Natural killer cell (primary cell): ENCODE results near the gene PLD1. TPM values are rescaled to one million over a fixed set of nuclear protein-coding genes. Genes with fewer than 3 reads are reported as not detected.

Source experiments
- ATAC-seq, 3 donors: fragments of 150-1000 bp in 2 of 3; fragments of 200-7000 bp in 1 of 3; cut with Tn5 transposase; 1 replicate in 1 of 3; 2 replicates in 2 of 3; pipeline ENCODE4 v1.10.0; 2021; ENCODE audit warnings: mild to moderate bottlenecking in 2 of 3, moderate library complexity in 2 of 3
- DNase-seq, 2 donors: peaks; one replicate each; pipeline versions ENCODE4 v3.0.0 to v3.0.0-alpha.2; 2013 to 2021; ENCODE audit warnings: mixed read lengths in 1 of 2
- H3K27ac ChIP-seq: one replicate; pipeline ENCODE4 v1.5.1; 2013; ENCODE audit warnings: mild to moderate bottlenecking, low read length
- H3K27me3 ChIP-seq: one replicate; pipeline ENCODE4 v1.6.1; 2013; ENCODE audit warnings: low read length; ENCODE audit not compliant: control insufficient read depth, insufficient read depth
- H3K36me3 ChIP-seq: one replicate; pipeline ENCODE4 v1.6.1; 2013; ENCODE audit warnings: low read length; ENCODE audit not compliant: control insufficient read depth, insufficient read depth
- H3K4me1 ChIP-seq: one replicate; pipeline ENCODE4 v1.6.1; 2013; ENCODE audit warnings: low read length; ENCODE audit not compliant: control insufficient read depth, insufficient read depth
- H3K4me3 ChIP-seq: one replicate; pipeline ENCODE4 v1.5.1; 2013; ENCODE audit warnings: low read length
- H3K9me3 ChIP-seq: one replicate; pipeline ENCODE4 v1.6.1; 2013; ENCODE audit warnings: low read length; ENCODE audit not compliant: control insufficient read depth, insufficient read depth
- H3K27ac Mint-ChIP-seq, 2 donors: one replicate each; pipeline ENCODE4 v1.8.0; 2022; ENCODE audit warnings: mild to moderate bottlenecking in 2 of 2, mixed read lengths in 2 of 2, moderate library complexity in 1 of 2
- H3K27me3 Mint-ChIP-seq, 2 donors: one replicate each; pipeline ENCODE4 v1.8.0; 2022; ENCODE audit warnings: low read depth in 2 of 2, mixed read lengths in 2 of 2
- H3K36me3 Mint-ChIP-seq: one replicate; pipeline ENCODE4 v1.8.0; 2022; ENCODE audit warnings: mixed read lengths
- H3K4me1 Mint-ChIP-seq, 2 donors: one replicate each; pipeline ENCODE4 v1.8.0; 2022; ENCODE audit warnings: mixed read lengths in 2 of 2
- H3K4me3 Mint-ChIP-seq: one replicate; pipeline ENCODE4 v1.8.0; 2022; ENCODE audit warnings: mild to moderate bottlenecking, moderate library complexity, mixed read lengths
- H3K9me3 Mint-ChIP-seq, 2 donors: one replicate each; pipeline ENCODE4 v1.8.0; 2022; ENCODE audit warnings: mixed read lengths in 2 of 2
- WGBS: methylation state at CpG from one replicate; pipeline ENCODE4 v1.1.7; 2013; ENCODE audit warnings: missing lambda C conversion rate; ENCODE audit not compliant: insufficient coverage; 5-methylcytosine and 5-hydroxymethylcytosine counted together
- intact Hi-C: fragments of 100-400 bp; cut with micrococcal nuclease; formaldehyde crosslinking; loops from one replicate; pipeline ENCODE4 v1.14.2; 2022
- total RNA-seq, 4 donors: library from RNA; stranded (reverse); fragments of 120-200 nt in 1 of 4; gene quantifications; one replicate each; pipeline versions ENCODE4 v1.2.3 to v1.2.4, GENCODE V29; 2013 to 2022
- TF ChIP-seq, protein P1 (sequence below): fragments of 200-600 bp; IDR thresholded peaks from one replicate; pipeline ENCODE4 v1.8.0; 2022; ENCODE audit warnings: antibody characterized with exemption

Gene PLD1
- total RNA-seq, 3 donors from 2014 or later (not counting 1 experiment from before 2014, with no cell fraction given): 13.2 to 26.3 (median 17.1) TPM

DNA sequence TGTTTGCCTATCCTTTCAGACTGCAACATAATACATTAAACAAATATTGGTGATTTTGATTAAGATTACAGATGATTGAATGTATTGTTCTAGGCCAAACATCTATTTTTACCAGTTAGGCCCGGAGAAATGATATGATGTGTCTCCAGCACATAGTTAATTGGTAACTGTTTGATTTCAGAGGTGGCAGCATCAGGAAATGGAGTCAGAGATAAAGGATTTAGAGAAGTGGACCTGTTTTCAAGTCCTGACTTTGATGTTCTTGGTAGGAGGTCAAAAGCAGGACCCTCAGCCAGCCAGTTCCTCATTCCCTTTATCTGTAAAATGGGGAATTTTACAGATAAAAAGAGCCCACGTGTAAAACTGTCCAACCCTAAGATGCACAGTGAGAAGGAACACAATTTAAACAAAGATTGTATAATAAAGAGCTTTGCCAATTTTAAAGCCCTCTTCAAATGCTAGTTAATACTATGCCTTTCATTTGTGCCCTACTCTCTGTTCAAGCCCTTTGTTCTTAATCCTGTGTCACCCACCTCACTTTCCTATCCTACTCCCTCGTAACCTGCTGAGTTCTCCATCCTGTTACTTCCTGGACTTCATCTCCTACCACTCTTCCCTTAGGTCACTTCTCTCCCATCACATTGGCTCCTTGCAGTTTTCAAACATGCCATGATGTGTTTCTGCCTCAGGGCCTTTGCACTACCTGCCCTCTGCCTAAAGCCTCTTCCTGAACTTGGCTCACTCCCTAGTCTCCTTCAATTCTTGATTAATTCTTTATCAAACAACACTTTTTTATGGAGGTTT lies 35.4 kb upstream of the PLD1 start:
- ATAC-seq (no peak), DNase-seq (no peak)
- TF ChIP-seq, protein P1, sequence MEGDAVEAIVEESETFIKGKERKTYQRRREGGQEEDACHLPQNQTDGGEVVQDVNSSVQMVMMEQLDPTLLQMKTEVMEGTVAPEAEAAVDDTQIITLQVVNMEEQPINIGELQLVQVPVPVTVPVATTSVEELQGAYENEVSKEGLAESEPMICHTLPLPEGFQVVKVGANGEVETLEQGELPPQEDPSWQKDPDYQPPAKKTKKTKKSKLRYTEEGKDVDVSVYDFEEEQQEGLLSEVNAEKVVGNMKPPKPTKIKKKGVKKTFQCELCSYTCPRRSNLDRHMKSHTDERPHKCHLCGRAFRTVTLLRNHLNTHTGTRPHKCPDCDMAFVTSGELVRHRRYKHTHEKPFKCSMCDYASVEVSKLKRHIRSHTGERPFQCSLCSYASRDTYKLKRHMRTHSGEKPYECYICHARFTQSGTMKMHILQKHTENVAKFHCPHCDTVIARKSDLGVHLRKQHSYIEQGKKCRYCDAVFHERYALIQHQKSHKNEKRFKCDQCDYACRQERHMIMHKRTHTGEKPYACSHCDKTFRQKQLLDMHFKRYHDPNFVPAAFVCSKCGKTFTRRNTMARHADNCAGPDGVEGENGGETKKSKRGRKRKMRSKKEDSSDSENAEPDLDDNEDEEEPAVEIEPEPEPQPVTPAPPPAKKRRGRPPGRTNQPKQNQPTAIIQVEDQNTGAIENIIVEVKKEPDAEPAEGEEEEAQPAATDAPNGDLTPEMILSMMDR: no peak
- Histone ChIP-seq H3K4me1 (no peaks in the 10 kb centered on the region), H3K9me3 (no peaks in the 10 kb centered on the region), H3K4me3 (no peak overlapping the region), H3K27me3 (no peaks in the 10 kb centered on the region), H3K27ac (no peak overlapping the region), H3K36me3 (no peaks in the 10 kb centered on the region)
- H3K4me1 Mint-ChIP-seq: no peaks in the 10 kb centered on the region
- peaks cover 0 to 3% of the 10 kb centered on the region in 2 donors for H3K9me3 Mint-ChIP-seq
- no peak overlapping the region for H3K4me3 Mint-ChIP-seq
- H3K27me3 Mint-ChIP-seq: peaks cover 4 to 11% of the 10 kb centered on the region in 2 donors
- no peaks in the 10 kb centered on the region for H3K36me3 Mint-ChIP-seq
- H3K27ac Mint-ChIP-seq: no peak overlapping the region
- 95% methylated on average over 2 of the region's 3 CpGs for WGBS
- intact Hi-C loops: no loop called here

DNA sequence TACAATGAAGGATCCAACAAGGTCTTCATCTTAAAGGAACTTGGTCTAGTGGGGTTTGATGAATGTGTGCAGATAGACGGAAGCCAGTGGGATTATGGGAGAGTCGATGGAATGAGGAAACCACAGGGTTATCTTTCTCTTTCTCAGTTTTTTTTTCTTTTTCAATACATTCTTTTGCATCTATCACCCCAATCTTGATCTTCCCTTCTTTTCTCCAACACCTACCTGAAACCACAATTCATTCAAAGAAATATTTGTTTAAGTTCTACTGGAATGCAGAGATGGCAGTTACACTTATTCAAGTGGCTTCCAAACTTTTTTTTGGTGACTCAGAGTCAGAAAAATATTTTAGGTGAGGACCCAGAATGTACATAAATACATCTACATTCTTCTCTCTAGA lies 34.6 kb upstream of the PLD1 start:
- intact Hi-C loops: no loop called here
- Histone ChIP-seq H3K4me3 (no peak overlapping the region), H3K27ac (no peak overlapping the region), H3K9me3 (no peaks in the 10 kb centered on the region), H3K36me3 (no peaks in the 10 kb centered on the region), H3K4me1 (no peaks in the 10 kb centered on the region), H3K27me3 (no peaks in the 10 kb centered on the region)
- Mint-ChIP-seq H3K4me1 (no peaks in the 10 kb centered on the region), H3K27ac (no peak overlapping the region), H3K4me3 (no peak overlapping the region), H3K27me3 (peaks cover 4 to 11% of the 10 kb centered on the region in 2 donors), H3K9me3 (peaks cover 0 to 3% of the 10 kb centered on the region in 2 donors), H3K36me3 (no peaks in the 10 kb centered on the region)
- ATAC-seq (no peak), DNase-seq (no peak)
- TF ChIP-seq, protein P1: no peak
- no CpG with 5 or more reads among the region's 2 CpGs for WGBS

GRCh38 chr3:171842864-171843518 lies 32.7 kb upstream of the PLD1 start, which contains the start of gene TMEM212:
TSS of gene TMEM212 (plus strand) at chr3:171843349. CDS start at chr3:171843384, 35 bp downstream.
- 95% methylated on average over 4 of the region's 5 CpGs for WGBS
- H3K27ac ChIP-seq: no peak within 1 kb of the TSS
- no peak for DNase-seq
- Mint-ChIP-seq H3K27me3 (peaks cover 7 to 18% of the 10 kb centered on the region in 2 donors), H3K4me3 (no peak within 1 kb of the TSS), H3K9me3 (peaks cover 0 to 3% of the 10 kb centered on the region in 2 donors), H3K4me1 (no peaks in the 10 kb centered on the region), H3K36me3 (no peaks in the 10 kb centered on the region), H3K27ac (no peak within 1 kb of the TSS)
- H3K27me3 ChIP-seq: no peaks in the 10 kb centered on the region
- H3K4me1 ChIP-seq: no peaks in the 10 kb centered on the region
- no peaks in the 10 kb centered on the region for H3K9me3 ChIP-seq
- no peak for ATAC-seq
- TF ChIP-seq, protein P1: no peak
- no peaks in the 10 kb centered on the region for H3K36me3 ChIP-seq
- intact Hi-C loops: no loop called here
- no peak within 1 kb of the TSS for H3K4me3 ChIP-seq
